Measurements from ENCODE around the gene GNB3. TPM values are rescaled to one million over a fixed set of nuclear protein-coding genes. Genes with fewer than 3 reads are reported as not detected.

GNB3 gene
- total and polyA plus RNA-seq, 9 donors = 0.34 to 15.0 (median 10.1) TPM

GRCh38 chr12:6847676-6848075 lies 7.0 kb downstream of the GNB3 start:
- Histone ChIP-seq H3K27me3 (no peaks in the 10 kb centered on the region), H3K4me1 (ENCODE audit: insufficient read depth) (no peaks in the 10 kb centered on the region), H3K36me3 (no peaks in the 10 kb centered on the region), H3K4me3 (no peak overlapping the region), H3K27ac (no peak overlapping the region), H3K9me3 (no peaks in the 10 kb centered on the region)
- intact Hi-C loops (cut with DNase I) = no loop called here
- WGBS, 3 donors = 93 to 98% (median 96%) methylated on average over 2 of the region's 2 CpGs
- TF ChIP-seq CTCF (IDR thresholded peaks at IDR 0.05) = no peak
- TF ChIP-seq POLR2A (IDR thresholded peaks at IDR 0.05) = no peak
- TF ChIP-seq EP300 (IDR thresholded peaks at IDR 0.05) = no peak
- DNase-seq = no peak

- Histone ChIP-seq H3K27me3 (no peaks in the 10 kb centered on the region), H3K4me3 (no peak overlapping the region), H3K9me3 (no peaks in the 10 kb centered on the region), H3K4me1 (ENCODE audit: insufficient read depth) (peaks cover 7% of the 10 kb centered on the region), H3K36me3 (no peaks in the 10 kb centered on the region), H3K27ac (no peak overlapping the region)
- TF ChIP-seq CTCF (IDR thresholded peaks at IDR 0.05) (no peak), EP300 (IDR thresholded peaks at IDR 0.05) (no peak), POLR2A (IDR thresholded peaks at IDR 0.05) (no peak)
- no peak for DNase-seq
- 69 to 76% (median 70%) methylated on average over 2 of the region's 2 CpGs for WGBS, 3 donors
- intact Hi-C loops (cut with DNase I) = no loop called here
Measured at GRCh38 chr12:6849427-6849826, 8.7 kb downstream of the GNB3 start.

- H3K9me3 ChIP-seq = no peaks in the 10 kb centered on the region
- 53 to 60% (median 53%) methylated on average over 10 of the region's 10 CpGs for WGBS, 3 donors
- intact Hi-C loops (cut with DNase I) = no loop called here
- peak in 1 of 5 donors; percentile 22 for DNase-seq
- no peaks in the 10 kb centered on the region for H3K36me3 ChIP-seq
- TF ChIP-seq EP300 (IDR thresholded peaks at IDR 0.05) = no peak
- no peak for TF ChIP-seq CTCF (IDR thresholded peaks at IDR 0.05)
- TF ChIP-seq POLR2A (IDR thresholded peaks at IDR 0.05) = no peak
- no peak overlapping the region for H3K27ac ChIP-seq
- H3K27me3 ChIP-seq = no peaks in the 10 kb centered on the region
- no peak overlapping the region for H3K4me3 ChIP-seq
- H3K4me1 ChIP-seq (ENCODE audit: insufficient read depth) = peaks cover 7% of the 10 kb centered on the region
Measured at GRCh38 chr12:6849976-6850560, 9.3 kb downstream of the GNB3 start.

GRCh38 chr12:6850796-6851152 lies 10.0 kb downstream of the GNB3 start:
- H3K4me3 ChIP-seq = no peak overlapping the region

More at GRCh38 chr12:6850796-6851152, 10.0 kb downstream of the GNB3 start:
- intact Hi-C loops (cut with DNase I) = no loop called here
- Histone ChIP-seq H3K4me1 (ENCODE audit: insufficient read depth) (peaks cover 7% of the 10 kb centered on the region), H3K27me3 (no peaks in the 10 kb centered on the region), H3K36me3 (no peaks in the 10 kb centered on the region), H3K9me3 (no peaks in the 10 kb centered on the region), H3K27ac (no peak overlapping the region)
- WGBS, 3 donors = 38 to 44% (median 43%) methylated on average over 14 to 16 of the region's 16 CpGs
- TF ChIP-seq CTCF (IDR thresholded peaks at IDR 0.05) (no peak), EP300 (IDR thresholded peaks at IDR 0.05) (no peak), POLR2A (IDR thresholded peaks at IDR 0.05) (no peak)
- DNase-seq = no peak

Measured in ovary (tissue), 9 donors.